ENCODE data around the gene MAPKAP1.

MAPKAP1 gene

GRCh38 chr9:125511789-125512660, 195.0 kb downstream of the MAPKAP1 start:
- no peak for DNase-seq (ENCODE audit: low read depth)

- DNase-seq (ENCODE audit: low read depth) = no peak
Observed at GRCh38 chr9:125510980-125511379, 196.0 kb downstream of the MAPKAP1 start.

DNA sequence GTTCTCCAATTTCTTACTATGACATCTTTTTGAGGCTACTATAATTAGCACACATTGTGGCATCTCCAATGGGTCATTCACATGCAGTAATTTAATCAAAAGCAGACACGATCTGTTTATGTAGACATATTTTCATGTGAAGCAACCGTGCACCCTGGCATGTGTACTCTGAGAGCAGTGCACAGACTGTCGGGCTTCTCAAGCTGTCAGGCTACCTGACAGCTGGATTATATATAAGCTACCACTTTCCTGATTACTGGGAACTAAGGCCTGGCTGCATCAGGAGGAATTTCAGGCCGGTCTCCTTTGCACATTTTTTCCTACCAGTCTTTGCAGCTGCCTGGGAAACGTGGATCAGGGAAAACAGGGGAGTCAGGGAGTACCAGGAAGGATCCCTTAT, 197.5 kb downstream of the MAPKAP1 start:
- no peak for DNase-seq (ENCODE audit: low read depth)

GRCh38 chr9:125508249-125508648, 198.8 kb downstream of the MAPKAP1 start:
- DNase-seq (ENCODE audit: low read depth) = no peak

- DNase-seq (ENCODE audit: low read depth) = no peak
Observed at GRCh38 chr9:125507226-125507625, 199.8 kb downstream of the MAPKAP1 start.

GRCh38 chr9:125505988-125506438, 201.0 kb downstream of the MAPKAP1 start:
- DNase-seq (ENCODE audit: low read depth) = no peak

- DNase-seq (ENCODE audit: low read depth) = no peak
Observed at GRCh38 chr9:125504616-125505015, 202.4 kb downstream of the MAPKAP1 start.

- DNase-seq (ENCODE audit: low read depth) = no peak
Observed at GRCh38 chr9:125497906-125498305, 209.1 kb downstream of the MAPKAP1 start.

GRCh38 chr9:125497478-125497877, 209.5 kb downstream of the MAPKAP1 start:
- no peak for DNase-seq (ENCODE audit: low read depth)

- DNase-seq (ENCODE audit: low read depth) = no peak
Observed at GRCh38 chr9:125496313-125496834, 210.6 kb downstream of the MAPKAP1 start.

DNA sequence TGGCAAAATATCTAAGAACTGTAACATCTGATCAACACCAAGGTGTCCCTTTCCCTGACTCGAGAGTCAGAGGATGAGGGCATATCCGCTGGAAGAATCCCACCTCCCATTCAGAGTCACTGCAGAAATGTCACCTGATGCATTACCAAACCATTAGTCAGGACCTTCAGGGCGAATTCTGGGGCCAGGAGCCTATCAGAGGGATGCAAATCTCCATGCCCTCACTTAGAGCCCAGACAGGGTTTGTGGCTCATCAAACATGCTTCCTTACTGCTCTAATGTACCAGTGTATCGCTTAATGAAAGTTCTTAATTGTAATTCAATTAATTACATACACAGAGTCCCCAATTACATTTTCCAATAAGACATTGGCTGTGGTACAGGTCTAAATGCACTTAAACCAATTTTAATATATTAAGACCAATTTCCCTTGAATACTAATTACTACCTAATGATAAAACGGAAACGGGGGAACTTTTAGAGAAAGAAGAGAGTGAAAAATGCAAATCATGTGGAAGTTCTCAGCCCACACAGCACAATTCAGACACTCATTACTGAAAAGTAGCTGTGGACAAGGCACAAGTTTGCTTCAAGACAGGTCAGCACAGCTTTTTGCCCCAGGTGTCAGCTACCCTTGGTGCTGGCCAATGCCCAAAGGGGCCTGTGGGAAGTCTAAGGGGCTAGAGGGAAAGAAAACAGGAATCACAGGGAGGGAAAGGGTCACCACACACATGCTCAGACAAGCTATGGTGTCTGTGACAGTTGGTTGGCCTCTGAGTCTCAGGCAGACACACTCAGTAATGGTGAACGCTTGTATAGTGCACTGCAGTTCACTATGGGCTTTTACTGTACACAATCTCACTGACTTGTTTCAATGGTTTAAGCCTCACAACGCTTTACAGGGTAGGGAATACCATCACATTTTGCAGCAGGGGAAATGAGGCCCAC, 211.6 kb downstream of the MAPKAP1 start:
- DNase-seq (ENCODE audit: low read depth) = no peak

DNA sequence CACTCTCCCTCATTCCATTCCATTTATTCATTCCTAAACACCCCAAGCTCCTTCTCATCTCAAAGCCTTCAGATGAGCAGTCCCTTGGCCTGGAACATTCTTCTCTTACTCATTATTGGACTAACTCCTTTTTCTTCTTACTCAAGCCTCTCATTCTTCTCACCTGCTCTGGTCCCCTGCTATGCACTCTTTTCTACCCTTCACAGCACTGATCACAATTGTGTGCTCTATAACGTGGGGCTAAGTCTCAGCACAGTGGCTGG, 212.4 kb downstream of the MAPKAP1 start:
- DNase-seq (ENCODE audit: low read depth) = no peak

- no peak for DNase-seq (ENCODE audit: low read depth)
Observed at GRCh38 chr9:125493881-125494652, 212.9 kb downstream of the MAPKAP1 start.

DNA sequence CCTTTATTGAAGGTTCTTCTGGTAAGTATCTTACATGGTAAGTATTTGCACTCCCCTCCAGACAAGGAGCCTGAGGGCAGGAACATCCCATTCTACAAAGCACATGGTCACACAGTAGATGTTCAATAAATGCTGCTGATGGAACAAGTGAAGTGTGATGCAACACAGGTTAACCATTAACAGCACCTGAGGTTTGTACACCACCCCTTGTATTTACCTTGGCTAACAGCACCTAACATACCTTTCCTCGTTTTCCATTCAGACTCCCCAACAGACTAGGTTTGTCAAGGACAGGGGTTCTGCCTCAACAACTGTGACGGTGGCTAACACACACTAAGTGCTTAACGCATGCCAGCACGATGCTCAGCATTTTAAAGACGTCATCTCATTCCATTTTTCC, 213.6 kb downstream of the MAPKAP1 start:
- no peak for DNase-seq (ENCODE audit: low read depth)

- DNase-seq (ENCODE audit: low read depth) = no peak
Observed at GRCh38 chr9:125492719-125493118, 214.3 kb downstream of the MAPKAP1 start.

GRCh38 chr9:125487842-125488241, 219.2 kb downstream of the MAPKAP1 start:
- no peak for DNase-seq (ENCODE audit: low read depth)

- no peak for DNase-seq (ENCODE audit: low read depth)
Observed at GRCh38 chr9:125486576-125486975, 220.4 kb downstream of the MAPKAP1 start.

DNA sequence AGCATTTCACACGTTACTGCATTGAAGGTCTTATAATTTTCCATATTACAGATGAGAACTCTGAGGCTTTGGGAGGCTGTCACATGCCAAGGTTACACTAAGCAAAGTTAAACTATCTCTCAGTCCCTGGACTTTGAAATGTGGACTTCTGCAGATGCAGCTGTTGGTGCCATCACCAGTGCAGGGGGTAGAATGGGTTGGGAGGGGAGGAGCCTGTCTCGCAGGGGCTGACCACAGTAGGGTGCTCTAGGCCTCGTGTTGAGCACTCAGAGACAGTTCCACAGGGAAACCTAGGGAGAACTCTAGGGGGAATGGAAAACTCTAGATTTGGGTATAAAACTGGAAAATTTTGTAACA, 220.9 kb downstream of the MAPKAP1 start:
- DNase-seq (ENCODE audit: low read depth) = no peak

- no peak for DNase-seq (ENCODE audit: low read depth)
Observed at GRCh38 chr9:125485471-125486151, 221.4 kb downstream of the MAPKAP1 start.

GRCh38 chr9:125484350-125485282, 222.4 kb downstream of the MAPKAP1 start:
- no peak for DNase-seq (ENCODE audit: low read depth)
